Left lung (tissue), 10 donors: ENCODE measurements around the gene ATP10A. TPM values are rescaled to one million over a fixed set of nuclear protein-coding genes. Genes with fewer than 3 reads are reported as not detected.
"Not testable (repeated sequence)": the region's sequence is repeated elsewhere in the genome, so short reads cannot be mapped to it uniquely, and the experiment has no call there.

ENCODE experiments used
- ATAC-seq: fragments of 200-7000 bp; cut with Tn5 transposase; one replicate; pipeline ENCODE4 v1.9.1; 2020; ENCODE audit warnings: moderate library complexity
- DNase-seq, 4 donors: peaks; one replicate each; pipeline ENCODE4 v3.0.0-alpha.2; 2013 to 2020
- H3K27ac ChIP-seq, 2 donors: fragments of 200-600 bp; sonication (generic) in 1 of 2; one replicate each; pipeline versions ENCODE4 v1.5.0 to v1.8.0; 2020 to 2021
- H3K27me3 ChIP-seq, 2 donors: fragments of 200-600 bp; sonication (generic) in 1 of 2; one replicate each; pipeline versions ENCODE4 v1.5.0 to v1.8.0; 2020 to 2021
- H3K36me3 ChIP-seq, 2 donors: fragments of 200-600 bp; sonication (generic) in 1 of 2; one replicate each; pipeline versions ENCODE4 v1.5.0 to v1.8.0; 2020 to 2021
- H3K4me1 ChIP-seq, 2 donors: fragments of 200-600 bp; one replicate each; pipeline ENCODE4 v1.8.0; 2021
- H3K4me3 ChIP-seq, 2 donors: fragments of 200-600 bp; sonication (generic) in 1 of 2; one replicate each; pipeline versions ENCODE4 v1.5.0 to v1.8.0; 2020 to 2021; ENCODE audit warnings: mild to moderate bottlenecking in 1 of 2
- H3K9me3 ChIP-seq, 2 donors: fragments of 200-600 bp; sonication (generic) in 1 of 2; one replicate each; pipeline versions ENCODE4 v1.5.0 to v1.8.0; 2020 to 2021
- intact Hi-C, 2 donors: fragments of 100-400 bp; cut with DNase I; formaldehyde crosslinking; loops; one replicate each; pipeline versions ENCODE4 v1.11.2 to v1.14.2; 2022
- polyA plus RNA-seq, 6 donors: library from polyadenylated mRNA; unstranded; fragments of 120-200 nt; gene quantifications; one replicate each; pipeline ENCODE4 v1.2.1, GENCODE V29; 2013; ENCODE audit not compliant: insufficient read length in 6 of 6
- total RNA-seq, 2 donors: library from RNA; stranded (reverse); fragmentation: NEBNext Ultra II Directional; extraction: Animal tissue kit (Norgen Biotek cat#: 25700); gene quantifications; one replicate each; pipeline ENCODE4 v1.2.1, GENCODE V29; 2021
- TF ChIP-seq, protein P1 (sequence below), 2 donors: fragments of 200-600 bp; sonication (generic) in 1 of 2; IDR thresholded peaks; one replicate each; pipeline versions ENCODE4 v1.5.0 to v1.8.0; 2021; ENCODE audit warnings: antibody characterized with exemption in 2 of 2
- donor health status: DM: no; HTN: yes; CAD: no.
- donor health status: DM: no; HTN: no; CAD: no.

Gene ATP10A
- total and polyA plus RNA-seq, 8 donors, result 0.70 to 46.1 (median 0.87) TPM

DNA sequence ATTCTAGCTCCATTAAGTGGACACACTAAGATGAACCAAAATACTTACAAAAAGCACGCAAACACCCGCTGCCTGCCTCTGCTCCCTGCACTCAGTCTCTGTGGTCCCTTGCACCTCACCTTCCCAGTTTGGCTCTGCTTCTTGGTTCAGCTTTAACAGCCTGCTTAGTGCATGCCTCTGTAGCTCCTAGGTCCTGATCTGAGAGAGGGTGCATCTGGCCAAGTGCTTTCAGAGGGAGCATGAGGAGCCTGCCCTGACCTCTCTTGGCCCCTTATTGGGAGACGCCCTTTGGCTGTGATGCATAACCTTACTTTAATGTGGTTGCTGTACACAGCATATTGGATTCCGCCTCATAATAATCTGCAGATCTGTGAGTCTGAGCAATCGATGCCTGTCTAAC, 21.2 kb upstream of the ATP10A start:
- intact Hi-C loops, result no loop called here
- TF ChIP-seq, protein P1, sequence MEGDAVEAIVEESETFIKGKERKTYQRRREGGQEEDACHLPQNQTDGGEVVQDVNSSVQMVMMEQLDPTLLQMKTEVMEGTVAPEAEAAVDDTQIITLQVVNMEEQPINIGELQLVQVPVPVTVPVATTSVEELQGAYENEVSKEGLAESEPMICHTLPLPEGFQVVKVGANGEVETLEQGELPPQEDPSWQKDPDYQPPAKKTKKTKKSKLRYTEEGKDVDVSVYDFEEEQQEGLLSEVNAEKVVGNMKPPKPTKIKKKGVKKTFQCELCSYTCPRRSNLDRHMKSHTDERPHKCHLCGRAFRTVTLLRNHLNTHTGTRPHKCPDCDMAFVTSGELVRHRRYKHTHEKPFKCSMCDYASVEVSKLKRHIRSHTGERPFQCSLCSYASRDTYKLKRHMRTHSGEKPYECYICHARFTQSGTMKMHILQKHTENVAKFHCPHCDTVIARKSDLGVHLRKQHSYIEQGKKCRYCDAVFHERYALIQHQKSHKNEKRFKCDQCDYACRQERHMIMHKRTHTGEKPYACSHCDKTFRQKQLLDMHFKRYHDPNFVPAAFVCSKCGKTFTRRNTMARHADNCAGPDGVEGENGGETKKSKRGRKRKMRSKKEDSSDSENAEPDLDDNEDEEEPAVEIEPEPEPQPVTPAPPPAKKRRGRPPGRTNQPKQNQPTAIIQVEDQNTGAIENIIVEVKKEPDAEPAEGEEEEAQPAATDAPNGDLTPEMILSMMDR (IDR thresholded peaks at IDR 0.05), result no peak
- Histone ChIP-seq H3K4me3 (no peak overlapping the region), H3K4me1 (peaks cover 3 to 5% of the 10 kb centered on the region in 2 donors), H3K9me3 (no peaks in the 10 kb centered on the region), H3K27me3 (no peaks in the 10 kb centered on the region), H3K27ac (peak overlapping the region; percentile 4), H3K36me3 (no peaks in the 10 kb centered on the region)
- ATAC-seq (peak; percentile 14), DNase-seq (no peak)

GRCh38 chr15:25883463-25884259, 20.5 kb upstream of the ATP10A start:
- Histone ChIP-seq H3K36me3 (no peaks in the 10 kb centered on the region), H3K27ac (peak overlapping the region; percentile 4 to 57), H3K27me3 (no peaks in the 10 kb centered on the region), H3K9me3 (no peaks in the 10 kb centered on the region), H3K4me1 (peaks cover 3 to 5% of the 10 kb centered on the region in 2 donors), H3K4me3 (no peak overlapping the region)
- ATAC-seq (peak; percentile 72), DNase-seq (no peak)
- intact Hi-C loops, result no loop called here
- TF ChIP-seq, protein P1 (IDR thresholded peaks at IDR 0.05), result no peak

GRCh38 chr15:25882466-25882865, 19.3 kb upstream of the ATP10A start:
- TF ChIP-seq, protein P1 (IDR thresholded peaks at IDR 0.05), result no peak
- H3K4me1 ChIP-seq, result peaks cover 3 to 5% of the 10 kb centered on the region in 2 donors
- no peak for DNase-seq
- no peaks in the 10 kb centered on the region for H3K27me3 ChIP-seq
- no peak overlapping the region for H3K4me3 ChIP-seq
- no peak for ATAC-seq
- no peaks in the 10 kb centered on the region for H3K36me3 ChIP-seq
- intact Hi-C loops, result no loop called here
- H3K27ac ChIP-seq, result no peak overlapping the region
- H3K9me3 ChIP-seq, result no peaks in the 10 kb centered on the region

DNA sequence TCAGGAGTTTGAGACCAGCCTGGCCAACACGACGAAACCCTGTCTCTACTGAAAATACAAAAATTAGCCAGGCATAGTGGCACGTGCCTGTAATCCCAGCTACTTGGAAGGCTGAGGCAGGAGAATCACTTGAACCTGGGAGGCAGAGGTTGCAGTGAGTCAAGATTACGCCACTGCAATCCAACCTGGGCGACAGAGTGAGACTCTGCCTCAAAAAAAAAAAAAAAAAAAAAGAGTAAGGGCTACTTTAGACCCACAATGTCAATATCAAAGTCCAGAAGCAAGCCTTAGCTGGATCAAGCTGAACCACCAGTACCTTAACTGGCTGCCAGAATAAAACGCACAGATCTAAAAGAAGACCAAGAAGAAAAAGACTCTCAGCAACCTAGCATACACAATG, 17.8 kb upstream of the ATP10A start:
- H3K4me1 ChIP-seq, H3K36me3 ChIP-seq, H3K9me3 ChIP-seq, intact Hi-C loops, DNase-seq, H3K27me3 ChIP-seq, H3K4me3 ChIP-seq: not testable (repeated sequence)
- ATAC-seq, result peak; percentile 9
- H3K27ac ChIP-seq, result peak overlapping the region in 1 of 2 donors; percentile 13

DNA sequence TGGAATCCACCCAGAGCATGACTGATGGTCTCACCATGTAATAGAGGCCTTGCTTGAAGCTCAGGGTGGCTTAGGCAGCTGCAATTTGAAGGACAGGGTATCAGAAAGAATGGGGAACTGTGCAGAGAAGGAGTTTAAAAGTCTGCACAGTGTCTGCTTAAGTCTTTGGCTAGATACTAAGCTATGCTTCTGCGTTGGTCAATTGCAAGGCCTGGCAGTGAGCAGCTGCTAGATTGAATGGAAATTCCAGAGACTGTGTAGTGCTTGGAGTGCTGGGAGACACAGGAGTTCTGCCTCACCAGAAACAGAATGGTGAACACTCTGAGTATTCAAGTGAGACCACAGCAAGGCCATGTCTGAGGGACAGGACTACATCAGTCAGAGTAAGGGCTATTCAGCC, 17.3 kb upstream of the ATP10A start:
- TF ChIP-seq, protein P1 (IDR thresholded peaks at IDR 0.05), result no peak
- H3K36me3 ChIP-seq, result no peaks in the 10 kb centered on the region
- H3K27ac ChIP-seq, result peak overlapping the region in 1 of 2 donors; percentile 13
- H3K27me3 ChIP-seq, result peaks cover 0 to 4% of the 10 kb centered on the region in 2 donors
- H3K9me3 ChIP-seq, result no peaks in the 10 kb centered on the region
- intact Hi-C loops, result no loop called here
- H3K4me1 ChIP-seq, result peaks cover 3 to 5% of the 10 kb centered on the region in 2 donors
- ATAC-seq, result no peak
- no peak for DNase-seq
- H3K4me3 ChIP-seq, result no peak overlapping the region
